Measurements from ENCODE around the gene UPB1. TPM values are rescaled to one million over a fixed set of nuclear protein-coding genes. Genes with fewer than 3 reads are reported as not detected.
A peak's percentile ranks its signal among the peaks of the same experiment; 100 is the strongest.

Gene UPB1
- total RNA-seq, 1 experiment from 2014 or later: not detected

DNA sequence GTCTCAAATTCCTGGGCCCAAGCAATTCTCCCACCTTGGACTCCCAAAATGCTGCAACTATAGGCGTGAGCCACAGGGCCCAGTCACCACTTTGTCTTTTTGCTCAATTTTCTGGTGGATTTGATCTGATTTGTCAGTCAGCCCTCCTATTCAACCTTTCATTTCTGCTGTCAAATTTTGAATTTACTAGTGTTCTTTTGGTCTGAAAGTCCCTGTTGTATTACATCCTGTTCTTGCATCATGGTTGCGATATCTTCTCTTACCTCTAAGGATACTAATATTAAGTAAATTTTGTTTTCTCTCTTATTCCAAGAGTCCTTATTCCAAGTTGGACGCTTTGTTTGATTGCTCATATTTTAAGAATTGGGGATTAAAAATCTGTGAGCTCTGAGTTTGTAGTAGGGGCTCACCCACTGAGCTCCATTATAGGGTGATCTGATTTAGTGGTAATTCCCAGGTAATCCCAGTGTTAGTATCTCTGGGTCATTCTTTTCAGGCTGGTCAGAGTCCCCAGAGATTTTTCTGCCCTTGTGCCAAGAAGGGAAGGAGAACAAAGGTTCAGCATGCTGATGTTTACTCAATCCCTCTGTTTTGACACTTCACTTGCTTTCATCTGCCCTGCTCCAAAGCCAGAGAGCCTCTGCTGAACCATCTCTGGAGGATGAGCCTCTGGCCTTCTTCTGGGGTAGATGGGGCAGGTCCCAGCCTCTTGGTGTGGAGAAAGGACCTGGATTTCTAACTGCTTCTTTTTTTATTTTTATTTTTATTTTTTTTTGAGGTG is 10.0 kb downstream of the UPB1 start:
- CTCF ChIA-PET: interaction anchor here (0.9 to 1.5 kb wide), 3 partner anchors 19 to 183 kb away, joined by 3 read pairs; no protein-coding TSS in a partner anchor
- no peak for DNase-seq (ENCODE audit: unreplicated experiment)

DNA sequence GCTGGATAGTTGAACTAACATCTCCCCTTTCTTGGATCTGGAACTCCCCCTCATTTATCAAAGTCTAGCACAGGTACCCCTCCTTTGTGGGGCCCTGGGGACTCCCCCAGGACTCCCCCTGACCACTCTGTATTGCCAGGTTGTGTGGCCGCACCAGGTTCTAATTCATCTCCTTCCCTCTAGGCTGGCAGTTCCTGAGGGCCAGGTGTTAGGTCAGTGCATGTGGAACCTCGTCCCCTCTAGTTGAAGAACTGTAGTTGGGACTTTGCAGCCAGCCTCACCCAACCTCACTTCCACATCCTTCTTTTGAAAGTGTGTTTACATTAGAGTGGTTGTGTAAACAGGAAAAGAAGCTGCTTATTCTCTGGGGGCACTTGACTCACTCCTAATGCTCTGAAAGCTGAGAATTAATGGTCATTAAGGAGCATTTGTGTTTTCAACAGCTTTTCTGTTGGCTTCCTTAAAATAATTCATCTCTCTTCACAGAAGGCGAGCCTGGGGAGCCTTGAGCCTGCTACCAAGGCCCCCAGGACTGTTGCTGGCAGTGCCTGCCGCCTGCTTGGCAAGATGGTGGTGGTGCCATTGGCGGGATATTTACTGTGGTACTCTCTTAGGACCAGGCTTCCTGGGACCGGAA is 11.8 kb downstream of the UPB1 start:
- no peaks in the 10 kb centered on the region for H3K27me3 Mint-ChIP-seq (ENCODE audit: insufficient read depth, unreplicated experiment)
- BruUV-seq (replicated peaks): no TSS peak
- H3K4me3 Mint-ChIP-seq (ENCODE audit: unreplicated experiment): no peak overlapping the region
- ChIA-PET POLR2A (interaction anchor here (1.1 kb wide), 1 partner anchor 24 kb away, joined by 3 read pairs; no protein-coding TSS in a partner anchor), CTCF (interaction anchor here (0.6 to 1.8 kb wide), 3 partner anchors 11 to 77 kb away, joined by 4 read pairs; no protein-coding TSS in a partner anchor)
- no peaks in the 10 kb centered on the region for H3K36me3 Mint-ChIP-seq (ENCODE audit: insufficient read depth, unreplicated experiment)
- no peak overlapping the region for H3K27ac Mint-ChIP-seq (ENCODE audit: low read depth, unreplicated experiment)
- DNase-seq (ENCODE audit: unreplicated experiment): peak; percentile 33
- TF ChIP-seq, protein P1, sequence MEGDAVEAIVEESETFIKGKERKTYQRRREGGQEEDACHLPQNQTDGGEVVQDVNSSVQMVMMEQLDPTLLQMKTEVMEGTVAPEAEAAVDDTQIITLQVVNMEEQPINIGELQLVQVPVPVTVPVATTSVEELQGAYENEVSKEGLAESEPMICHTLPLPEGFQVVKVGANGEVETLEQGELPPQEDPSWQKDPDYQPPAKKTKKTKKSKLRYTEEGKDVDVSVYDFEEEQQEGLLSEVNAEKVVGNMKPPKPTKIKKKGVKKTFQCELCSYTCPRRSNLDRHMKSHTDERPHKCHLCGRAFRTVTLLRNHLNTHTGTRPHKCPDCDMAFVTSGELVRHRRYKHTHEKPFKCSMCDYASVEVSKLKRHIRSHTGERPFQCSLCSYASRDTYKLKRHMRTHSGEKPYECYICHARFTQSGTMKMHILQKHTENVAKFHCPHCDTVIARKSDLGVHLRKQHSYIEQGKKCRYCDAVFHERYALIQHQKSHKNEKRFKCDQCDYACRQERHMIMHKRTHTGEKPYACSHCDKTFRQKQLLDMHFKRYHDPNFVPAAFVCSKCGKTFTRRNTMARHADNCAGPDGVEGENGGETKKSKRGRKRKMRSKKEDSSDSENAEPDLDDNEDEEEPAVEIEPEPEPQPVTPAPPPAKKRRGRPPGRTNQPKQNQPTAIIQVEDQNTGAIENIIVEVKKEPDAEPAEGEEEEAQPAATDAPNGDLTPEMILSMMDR (IDR thresholded peaks at IDR 0.05; ENCODE audit: unreplicated experiment): no peak
- peaks cover 13% of the 10 kb centered on the region for H3K4me1 Mint-ChIP-seq (ENCODE audit: insufficient read depth, unreplicated experiment)
- intact Hi-C loops (cut with micrococcal nuclease): no loop called here
- H3K9me3 Mint-ChIP-seq (ENCODE audit: unreplicated experiment): no peaks in the 10 kb centered on the region

More for the DNA sequence above, 10.0 kb downstream of the UPB1 start:
- POLR2A ChIA-PET: interaction anchor here (0.6 kb wide), 1 partner anchor 899 kb away, joined by 3 read pairs; no protein-coding TSS in a partner anchor
- TF ChIP-seq, protein P1 (IDR thresholded peaks at IDR 0.05; ENCODE audit: unreplicated experiment): no peak
- intact Hi-C loops (cut with micrococcal nuclease): no loop called here
- Mint-ChIP-seq H3K27me3 (ENCODE audit: insufficient read depth, unreplicated experiment) (no peaks in the 10 kb centered on the region), H3K27ac (ENCODE audit: low read depth, unreplicated experiment) (no peak overlapping the region), H3K9me3 (ENCODE audit: unreplicated experiment) (no peaks in the 10 kb centered on the region), H3K4me1 (ENCODE audit: insufficient read depth, unreplicated experiment) (peaks cover 8% of the 10 kb centered on the region), H3K36me3 (ENCODE audit: insufficient read depth, unreplicated experiment) (no peaks in the 10 kb centered on the region), H3K4me3 (ENCODE audit: unreplicated experiment) (no peak overlapping the region)
- BruUV-seq (replicated peaks): no TSS peak

DNA sequence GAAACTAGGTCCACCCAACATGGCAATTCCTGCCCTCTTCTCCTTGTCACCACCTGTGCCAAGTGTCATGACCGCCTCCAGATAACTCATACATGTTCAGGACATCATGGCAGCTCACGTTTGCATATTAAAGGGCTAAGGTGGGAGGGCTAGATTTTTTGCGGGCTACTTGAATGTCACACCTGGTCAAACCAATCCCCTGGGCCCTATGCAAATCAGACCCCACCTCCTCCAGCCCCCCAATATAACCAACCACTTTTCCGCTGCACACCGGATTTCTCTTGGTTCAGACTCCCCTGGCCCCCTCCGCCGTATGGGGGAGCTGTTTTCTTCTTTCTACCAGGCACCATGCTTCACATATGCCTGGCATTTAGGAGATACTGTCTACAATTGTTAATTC is 12.6 kb downstream of the UPB1 start:
- intact Hi-C loops (cut with micrococcal nuclease): no loop called here
- H3K4me3 Mint-ChIP-seq (ENCODE audit: unreplicated experiment): no peak overlapping the region
- POLR2A ChIA-PET: no interaction called here
- CTCF ChIA-PET: interaction anchor here (0.6 to 1.8 kb wide), 3 partner anchors 22 to 405 kb away, joined by 3 to 4 read pairs (median 4); no protein-coding TSS in a partner anchor
- H3K27me3 Mint-ChIP-seq (ENCODE audit: insufficient read depth, unreplicated experiment): no peaks in the 10 kb centered on the region
- no TSS peak for BruUV-seq (replicated peaks)
- DNase-seq (ENCODE audit: unreplicated experiment): no peak
- TF ChIP-seq, protein P1 (IDR thresholded peaks at IDR 0.05; ENCODE audit: unreplicated experiment): no peak
- H3K36me3 Mint-ChIP-seq (ENCODE audit: insufficient read depth, unreplicated experiment): no peaks in the 10 kb centered on the region
- no peaks in the 10 kb centered on the region for H3K9me3 Mint-ChIP-seq (ENCODE audit: unreplicated experiment)
- H3K27ac Mint-ChIP-seq (ENCODE audit: low read depth, unreplicated experiment): no peak overlapping the region
- peaks cover 13% of the 10 kb centered on the region for H3K4me1 Mint-ChIP-seq (ENCODE audit: insufficient read depth, unreplicated experiment)
